GM12878 (cell line): ENCODE measurements around the gene EMP2.

Experiments
- CEBPB ChIP-seq, 2 experiments: fragments of 150-350 bp in 1 of 2; IDR thresholded peaks; 2 replicates each; pipeline ENCODE4 v1.6.1; 2012 to 2014; ENCODE audit warnings: low read depth in 2 of 2, low read length in 2 of 2, borderline replicate concordance in 1 of 2, inconsistent platforms in 1 of 2
- CTCF ChIP-seq, 3 experiments: IDR thresholded peaks in 2 of 3; conservative IDR thresholded peaks in 1 of 3; 2 replicates each; pipeline ENCODE4 v1.5.1; 2011; ENCODE audit warnings: low read depth in 3 of 3, low read length in 3 of 3, mild to moderate bottlenecking in 3 of 3, control low read depth in 2 of 3, moderate library complexity in 2 of 3, inconsistent platforms in 1 of 3, mixed read lengths in 1 of 3; ENCODE audit not compliant: control insufficient read depth in 2 of 3, insufficient read depth in 1 of 3; ENCODE audit errors: extremely low read depth in 1 of 3
- ETV6 ChIP-seq, 2 experiments: fragments of 450-650 bp in 1 of 2; IDR thresholded peaks in 1 of 2; conservative IDR thresholded peaks in 1 of 2; 2 replicates each; pipeline ENCODE4 v1.6.1; 2014; ENCODE audit warnings: antibody characterized with exemption in 1 of 2, borderline replicate concordance in 1 of 2, low read depth in 1 of 2, mild to moderate bottlenecking in 1 of 2, moderate library complexity in 1 of 2
- EZH2 ChIP-seq: IDR thresholded peaks from 2 replicates; pipeline ENCODE4 v1.6.1; 2012; ENCODE audit warnings: low read depth, mild to moderate bottlenecking, control low read depth, inconsistent platforms, low read length, borderline replicate concordance; ENCODE audit not compliant: control insufficient read depth
- JUNB ChIP-seq: IDR thresholded peaks from 2 replicates; pipeline ENCODE4 v1.6.1; 2016; ENCODE audit warnings: antibody characterized with exemption, mild to moderate bottlenecking
- POLR2A ChIP-seq: IDR thresholded peaks from 2 replicates; pipeline ENCODE4 v1.6.1; 2011; ENCODE audit warnings: low read depth, mild to moderate bottlenecking, low read length
- STAT1 ChIP-seq: fragments of 450-650 bp; conservative IDR thresholded peaks from 2 replicates; pipeline ENCODE4 v1.6.1; 2014; ENCODE audit warnings: antibody characterized with exemption, mild to moderate bottlenecking
- ZBTB11 ChIP-seq: fragments of 450-650 bp; formaldehyde crosslinking; IDR thresholded peaks from 2 replicates; pipeline ENCODE4 v1.5.0; 2022; ENCODE audit warnings: mild to moderate bottlenecking, missing genetic modification characterization
- ZNF274 ChIP-seq: IDR thresholded peaks from one replicate; pipeline ENCODE4 v1.8.0; 2011; ENCODE audit not compliant: insufficient read length, insufficient read depth

DNA sequence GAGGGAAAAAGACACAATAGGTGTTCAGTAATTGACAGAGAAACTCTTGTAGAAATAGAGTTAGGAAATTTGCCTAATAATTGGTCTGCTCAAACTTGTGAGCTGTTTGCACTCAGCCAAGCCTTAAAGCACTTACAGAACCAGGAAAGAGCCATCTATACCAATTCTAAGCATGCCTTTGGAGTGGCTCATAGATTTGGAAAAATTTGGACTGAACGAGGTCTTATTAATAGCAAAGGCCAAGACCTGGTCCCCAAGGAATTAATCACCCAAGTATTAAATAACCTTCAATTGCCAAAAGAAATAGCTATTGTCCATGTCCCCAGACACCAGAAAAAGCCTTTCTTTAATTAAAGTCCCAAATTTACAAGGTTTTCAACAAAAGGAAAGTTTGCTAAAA, 90.3 kb downstream of the EMP2 start:
- TF ChIP-seq JUNB (no peak), POLR2A (no peak), CEBPB (IDR thresholded peaks at IDR 0.05; ENCODE audit: borderline replicate concordance in 1 of 2, low read depth in 2 of 2, low read length in 2 of 2) (no peak), ETV6 (conservative IDR thresholded peaks at IDR 0.05 in 1 of 2, IDR thresholded peaks at IDR 0.05 in 1 of 2; ENCODE audit: borderline replicate concordance in 1 of 2, low read depth in 1 of 2) (no peak), ZBTB11 (CRISPR knock-in tag) (no peak), STAT1 (no peak), EZH2 (no peak), CTCF (IDR thresholded peaks at IDR 0.05 in 2 of 3, conservative IDR thresholded peaks at IDR 0.05 in 1 of 3; ENCODE audit: control insufficient read depth in 2 of 3, extremely low read depth in 1 of 3, insufficient read depth in 1 of 3, low read depth in 3 of 3, low read length in 3 of 3) (no peak), ZNF274 (no peak)
